HG03135 (cell line): ENCODE measurements around the gene C1QL1.

Experiments
- ATAC-seq: cut with Tn5 transposase; IDR thresholded peaks from one replicate; pipeline ENCODE4 v1.9.1; 2021; ENCODE audit warnings: mild to moderate bottlenecking, moderate library complexity; ENCODE audit not compliant: unreplicated experiment

Gene C1QL1

GRCh38 chr17:44915862-44916780 is 52.0 kb downstream of the C1QL1 start:
- no peak for ATAC-seq

DNA sequence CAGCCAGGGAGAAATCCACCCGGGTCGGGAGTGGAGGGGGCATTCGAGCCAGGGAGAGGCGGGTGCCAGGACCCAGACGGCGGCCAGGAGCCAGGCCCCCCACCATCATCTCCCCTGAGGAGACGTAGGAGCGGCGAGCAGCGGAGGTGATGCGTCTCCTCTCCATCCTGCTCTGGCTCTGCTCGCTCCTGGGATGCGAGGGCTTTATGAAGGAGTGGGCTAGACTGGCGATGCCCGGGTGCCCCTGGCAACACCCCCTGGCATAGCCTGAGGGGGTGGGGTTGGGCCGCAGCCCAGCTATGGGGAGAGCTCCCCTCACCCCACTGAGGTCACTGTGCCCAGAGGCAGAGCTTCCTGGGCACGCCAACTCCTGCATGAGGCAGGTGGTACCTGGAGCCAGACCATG is 52.8 kb downstream of the C1QL1 start, which contains the start of gene GFAP:
GFAP (minus strand) TSS at position 180 of the 406 bp plus-strand sequence; CDS start at position 166, 14 bp downstream.
- no peak for ATAC-seq

GRCh38 chr17:44914698-44915271 is 53.3 kb downstream of the C1QL1 start:
- ATAC-seq = no peak

DNA sequence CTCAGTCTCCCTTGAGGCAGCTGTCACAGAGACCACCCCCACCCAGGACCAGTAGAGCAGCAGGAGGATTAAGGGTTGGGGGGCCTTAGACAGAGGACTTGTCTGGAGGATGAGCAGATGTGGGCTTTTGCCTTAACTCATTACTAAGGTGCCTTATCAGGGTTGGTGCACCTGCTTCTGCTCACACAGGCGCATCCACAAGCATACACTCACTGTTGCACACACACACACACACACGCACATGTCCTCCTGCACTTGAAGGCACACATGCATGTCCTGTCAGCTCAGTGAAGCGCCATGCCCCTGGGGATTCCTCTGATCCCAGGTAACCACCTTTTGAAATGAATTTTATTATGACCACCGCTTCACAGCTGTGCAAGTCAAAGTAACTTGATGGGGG is 54.0 kb downstream of the C1QL1 start:
- ATAC-seq = no peak

- ATAC-seq = no peak
These were observed 54.4 kb downstream of the C1QL1 start for GRCh38 chr17:44913676-44914075.

- no peak for ATAC-seq
These were observed 55.1 kb downstream of the C1QL1 start for GRCh38 chr17:44912763-44913544.

GRCh38 chr17:44911133-44912001 is 56.7 kb downstream of the C1QL1 start:
- no peak for ATAC-seq

DNA sequence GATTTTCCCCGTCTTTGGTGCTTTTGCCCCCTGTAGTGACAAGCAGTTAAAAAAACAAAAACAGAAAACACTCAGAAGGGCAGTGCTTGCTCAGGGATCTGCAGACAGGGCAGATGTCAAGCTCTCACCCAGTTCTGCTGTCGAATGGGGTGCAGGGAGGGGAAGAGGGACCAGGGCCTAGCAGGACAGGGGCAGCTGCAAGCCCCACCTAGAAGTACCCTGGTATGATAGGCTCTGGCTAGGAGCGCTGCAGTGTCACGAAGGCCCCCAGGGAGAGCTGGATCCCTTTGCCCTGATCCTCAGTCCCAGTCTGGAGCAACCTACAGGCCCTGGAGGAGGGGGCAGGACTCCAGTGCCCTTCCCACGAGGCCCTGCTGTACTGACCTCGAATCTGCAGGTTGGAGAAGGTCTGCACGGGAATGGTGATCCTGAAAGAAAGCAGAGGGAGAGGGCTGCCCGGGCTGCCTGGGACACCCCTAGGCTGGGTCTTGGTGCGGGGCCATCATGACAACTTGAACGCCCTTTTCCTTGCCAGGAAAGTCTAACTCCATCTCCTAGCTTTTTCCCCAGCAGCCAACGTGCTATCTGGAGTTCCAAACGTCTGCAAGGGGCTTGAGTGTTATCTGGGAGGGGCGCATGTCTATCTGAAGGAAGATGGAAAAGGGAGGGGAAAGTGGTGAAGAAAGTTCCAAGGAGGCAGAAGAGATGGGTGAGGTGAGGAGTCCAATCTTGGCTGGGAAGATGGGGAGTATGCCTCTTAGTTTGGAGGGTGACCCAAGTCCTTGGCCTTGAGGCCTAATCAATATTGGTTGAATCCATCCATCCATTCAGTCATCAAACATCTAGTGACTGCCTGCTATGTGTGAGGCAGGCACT is 57.6 kb downstream of the C1QL1 start:
- ATAC-seq = no peak
